HepG2 (cell line): ENCODE data around the gene KRTAP3-1. TPM values are rescaled to one million over a fixed set of nuclear protein-coding genes. Genes with fewer than 3 reads are reported as not detected.
A peak's percentile ranks its signal among the peaks of the same experiment; 100 is the strongest.

Experiments used
- CHCHD3 ChIP-seq: sonication (generic); formaldehyde crosslinking; IDR thresholded peaks from 2 replicates; pipeline ENCODE4 v1.8.0; 2022; ENCODE audit warnings: mild to moderate bottlenecking, missing genetic modification reagents, moderate library complexity
- ELF4 ChIP-seq: sonication (generic); formaldehyde crosslinking; IDR thresholded peaks from 2 replicates; pipeline ENCODE4 v1.5.0; 2020; ENCODE audit warnings: missing genetic modification reagents, mild to moderate bottlenecking, moderate library complexity, borderline replicate concordance
- FOXO1 ChIP-seq: sonication (generic); formaldehyde crosslinking; IDR thresholded peaks from 2 replicates; pipeline ENCODE4 v1.4.0; 2020; ENCODE audit warnings: missing genetic modification reagents
- FOXP1 ChIP-seq, 2 experiments: fragments of 450-650 bp in 1 of 2; IDR thresholded peaks; 2 replicates each; pipeline ENCODE4 v1.6.1; 2017 to 2018; ENCODE audit warnings: antibody characterized with exemption in 1 of 2
- FUBP1 ChIP-seq: sonication (generic); formaldehyde crosslinking; IDR thresholded peaks from 2 replicates; pipeline ENCODE4 v1.5.1; 2020; ENCODE audit warnings: missing genetic modification reagents, mild to moderate bottlenecking, borderline replicate concordance
- KAT8 ChIP-seq: IDR thresholded peaks from 2 replicates; pipeline ENCODE4 v1.6.1; 2016; ENCODE audit warnings: missing genetic modification reagents, missing compliant biosample characterization
- KLF13 ChIP-seq: sonication (generic); formaldehyde crosslinking; IDR thresholded peaks from 2 replicates; pipeline ENCODE4 v1.4.0; 2020; ENCODE audit warnings: mild to moderate bottlenecking, missing genetic modification reagents
- MYPOP ChIP-seq: sonication (generic); formaldehyde crosslinking; IDR thresholded peaks from 2 replicates; pipeline ENCODE4 v1.8.1; 2023; ENCODE audit warnings: mild to moderate bottlenecking, moderate library complexity, missing genetic modification reagents
- NAIF1 ChIP-seq: sonication (generic); formaldehyde crosslinking; IDR thresholded peaks from 2 replicates; pipeline ENCODE4 v1.5.0; 2020; ENCODE audit warnings: mild to moderate bottlenecking, missing genetic modification reagents, borderline replicate concordance
- RARG ChIP-seq: sonication (generic); formaldehyde crosslinking; IDR thresholded peaks from 2 replicates; pipeline ENCODE4 v1.4.0; 2020; ENCODE audit warnings: low read depth, mild to moderate bottlenecking, missing genetic modification reagents
- RFXAP ChIP-seq: sonication (generic); formaldehyde crosslinking; IDR thresholded peaks from 2 replicates; pipeline ENCODE4 v1.4.0; 2020; ENCODE audit warnings: missing genetic modification reagents, borderline replicate concordance
- ZFYVE20 ChIP-seq: sonication (generic); formaldehyde crosslinking; IDR thresholded peaks from 2 replicates; pipeline ENCODE4 v1.8.0; 2023; ENCODE audit warnings: low read depth, mild to moderate bottlenecking, moderate library complexity, missing genetic modification reagents, borderline replicate concordance
- ZNF101 ChIP-seq: sonication (generic); formaldehyde crosslinking; IDR thresholded peaks from 2 replicates; pipeline ENCODE4 v1.4.0; 2020; ENCODE audit warnings: mild to moderate bottlenecking, low read depth, missing genetic modification reagents, borderline replicate concordance
- ZNF24 ChIP-seq: fragments of 450-650 bp; IDR thresholded peaks from 2 replicates; pipeline ENCODE4 v1.6.1; 2017; ENCODE audit warnings: antibody characterized with exemption, mild to moderate bottlenecking
- ZNF263 ChIP-seq: sonication (generic); formaldehyde crosslinking; IDR thresholded peaks from 2 replicates; pipeline ENCODE4 v1.4.0; 2020; ENCODE audit warnings: missing genetic modification reagents
- ZNF296 ChIP-seq: sonication (generic); formaldehyde crosslinking; conservative IDR thresholded peaks from 2 replicates; pipeline ENCODE4 v1.5.0; 2020; ENCODE audit warnings: mild to moderate bottlenecking, missing genetic modification reagents
- ZNF326 ChIP-seq: sonication (generic); formaldehyde crosslinking; IDR thresholded peaks from 2 replicates; pipeline ENCODE4 v1.4.0; 2020; ENCODE audit warnings: missing genetic modification reagents, borderline replicate concordance
- ZNF382 ChIP-seq: sonication (generic); formaldehyde crosslinking; IDR thresholded peaks from 2 replicates; pipeline ENCODE4 v1.5.0; 2020; ENCODE audit warnings: missing genetic modification reagents, mild to moderate bottlenecking, borderline replicate concordance
- ZNF605 ChIP-seq: sonication (generic); formaldehyde crosslinking; IDR thresholded peaks from 2 replicates; pipeline ENCODE4 v1.8.0; 2022; ENCODE audit warnings: mild to moderate bottlenecking, missing genetic modification reagents
- ZNF879 ChIP-seq: sonication (generic); formaldehyde crosslinking; IDR thresholded peaks from 2 replicates; pipeline ENCODE4 v1.8.1; 2023; ENCODE audit warnings: missing genetic modification reagents
- ZSCAN21 ChIP-seq: sonication (generic); formaldehyde crosslinking; IDR thresholded peaks from 2 replicates; pipeline ENCODE4 v1.8.0; 2022; ENCODE audit warnings: mild to moderate bottlenecking, missing genetic modification reagents, moderate library complexity, borderline replicate concordance
- polyA plus RNA-seq, 8 experiments: library from polyadenylated mRNA; depleted of rRNA in 3 of 8; stranded (reverse) in 7 of 8; unstranded in 1 of 8; fragments of >200 nt; fragmentation: Illumina TruSeq in 4 of 8; extraction: Trizol in 4 of 8; gene quantifications; 2 replicates each; pipeline versions ENCODE4 v1.2.1 to v1.2.3, GENCODE V29; 2011 to 2016; ENCODE audit warnings: low read depth in 4 of 8, missing spikeins in 1 of 8, mixed read lengths in 1 of 8; ENCODE audit not compliant: insufficient read depth in 1 of 8
- total RNA-seq, 5 experiments: library from RNA; depleted of rRNA; stranded (reverse); fragments of >200 nt; fragmentation: Illumina TruSeq; extraction: Trizol; gene quantifications; 2 replicates each; pipeline ENCODE4 v1.2.3, GENCODE V29; 2016; ENCODE audit warnings: low read depth in 1 of 5
- TF ChIP-seq, protein P1 (sequence below): sonication (generic); formaldehyde crosslinking; IDR thresholded peaks from 2 replicates; pipeline ENCODE4 v1.9.0; 2022; ENCODE audit warnings: low read depth, missing genetic modification reagents
- TF ChIP-seq, protein P2 (sequence below): sonication (generic); formaldehyde crosslinking; IDR thresholded peaks from 2 replicates; pipeline ENCODE4 v1.9.0; 2021; ENCODE audit warnings: missing genetic modification reagents, borderline replicate concordance
- TF ChIP-seq, protein P3 (sequence below): sonication (generic); formaldehyde crosslinking; conservative IDR thresholded peaks from 2 replicates; pipeline ENCODE4 v1.8.0; 2022; ENCODE audit warnings: missing genetic modification reagents

Gene KRTAP3-1
- total and polyA plus RNA-seq, 2 of the 13 experiments (the other 11 are each of a cell fraction or from before 2014, with no cell fraction given), result 0.29 to 3.7 TPM

DNA sequence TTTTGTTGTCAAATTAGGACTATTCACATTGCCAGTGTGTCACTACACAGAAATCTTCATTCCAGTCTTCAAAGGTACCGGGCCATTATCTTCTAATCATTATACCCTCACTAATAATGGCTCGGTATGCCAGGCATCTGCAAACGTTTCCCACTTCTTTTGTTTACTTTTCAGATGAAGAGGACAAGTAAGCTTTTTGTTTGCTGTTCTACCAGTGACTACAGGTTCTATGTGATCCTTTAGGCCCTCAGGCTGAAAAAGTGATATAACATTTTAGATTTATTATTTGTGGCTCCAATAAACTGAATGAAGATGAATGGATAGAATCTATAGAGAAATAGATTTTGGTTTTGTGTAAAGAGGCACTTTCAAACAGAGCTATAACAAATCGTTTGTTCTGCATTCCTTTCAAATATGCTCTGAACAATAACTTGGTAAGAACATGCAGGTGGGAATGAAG, 403 bp upstream of the KRTAP3-1 start (continued):
- no peak for TF ChIP-seq ZSCAN21 (CRISPR knock-in tag)
- TF ChIP-seq RARG (CRISPR knock-in tag), result no peak
- TF ChIP-seq, protein P1, sequence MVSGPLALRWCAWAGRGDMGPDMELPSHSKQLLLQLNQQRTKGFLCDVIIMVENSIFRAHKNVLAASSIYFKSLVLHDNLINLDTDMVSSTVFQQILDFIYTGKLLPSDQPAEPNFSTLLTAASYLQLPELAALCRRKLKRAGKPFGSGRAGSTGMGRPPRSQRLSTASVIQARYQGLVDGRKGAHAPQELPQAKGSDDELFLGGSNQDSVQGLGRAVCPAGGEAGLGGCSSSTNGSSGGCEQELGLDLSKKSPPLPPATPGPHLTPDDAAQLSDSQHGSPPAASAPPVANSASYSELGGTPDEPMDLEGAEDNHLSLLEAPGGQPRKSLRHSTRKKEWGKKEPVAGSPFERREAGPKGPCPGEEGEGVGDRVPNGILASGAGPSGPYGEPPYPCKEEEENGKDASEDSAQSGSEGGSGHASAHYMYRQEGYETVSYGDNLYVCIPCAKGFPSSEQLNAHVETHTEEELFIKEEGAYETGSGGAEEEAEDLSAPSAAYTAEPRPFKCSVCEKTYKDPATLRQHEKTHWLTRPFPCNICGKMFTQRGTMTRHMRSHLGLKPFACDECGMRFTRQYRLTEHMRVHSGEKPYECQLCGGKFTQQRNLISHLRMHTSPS (CRISPR knock-in tag), result no peak
- no peak for TF ChIP-seq ZNF24
- TF ChIP-seq FOXP1 (IDR thresholded peaks at IDR 0.05), result peak; percentile 85
- peak; percentile 90 for TF ChIP-seq FOXP1 (CRISPR knock-in tag; IDR thresholded peaks at IDR 0.05)
- TF ChIP-seq RFXAP (CRISPR knock-in tag), result no peak
- TF ChIP-seq ZNF326 (CRISPR knock-in tag), result no peak
- TF ChIP-seq, protein P2, sequence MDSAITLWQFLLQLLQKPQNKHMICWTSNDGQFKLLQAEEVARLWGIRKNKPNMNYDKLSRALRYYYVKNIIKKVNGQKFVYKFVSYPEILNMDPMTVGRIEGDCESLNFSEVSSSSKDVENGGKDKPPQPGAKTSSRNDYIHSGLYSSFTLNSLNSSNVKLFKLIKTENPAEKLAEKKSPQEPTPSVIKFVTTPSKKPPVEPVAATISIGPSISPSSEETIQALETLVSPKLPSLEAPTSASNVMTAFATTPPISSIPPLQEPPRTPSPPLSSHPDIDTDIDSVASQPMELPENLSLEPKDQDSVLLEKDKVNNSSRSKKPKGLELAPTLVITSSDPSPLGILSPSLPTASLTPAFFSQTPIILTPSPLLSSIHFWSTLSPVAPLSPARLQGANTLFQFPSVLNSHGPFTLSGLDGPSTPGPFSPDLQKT (CRISPR knock-in tag), result no peak
- no peak for TF ChIP-seq ZNF101
- TF ChIP-seq MYPOP (CRISPR knock-in tag), result no peak
- TF ChIP-seq, protein P3, sequence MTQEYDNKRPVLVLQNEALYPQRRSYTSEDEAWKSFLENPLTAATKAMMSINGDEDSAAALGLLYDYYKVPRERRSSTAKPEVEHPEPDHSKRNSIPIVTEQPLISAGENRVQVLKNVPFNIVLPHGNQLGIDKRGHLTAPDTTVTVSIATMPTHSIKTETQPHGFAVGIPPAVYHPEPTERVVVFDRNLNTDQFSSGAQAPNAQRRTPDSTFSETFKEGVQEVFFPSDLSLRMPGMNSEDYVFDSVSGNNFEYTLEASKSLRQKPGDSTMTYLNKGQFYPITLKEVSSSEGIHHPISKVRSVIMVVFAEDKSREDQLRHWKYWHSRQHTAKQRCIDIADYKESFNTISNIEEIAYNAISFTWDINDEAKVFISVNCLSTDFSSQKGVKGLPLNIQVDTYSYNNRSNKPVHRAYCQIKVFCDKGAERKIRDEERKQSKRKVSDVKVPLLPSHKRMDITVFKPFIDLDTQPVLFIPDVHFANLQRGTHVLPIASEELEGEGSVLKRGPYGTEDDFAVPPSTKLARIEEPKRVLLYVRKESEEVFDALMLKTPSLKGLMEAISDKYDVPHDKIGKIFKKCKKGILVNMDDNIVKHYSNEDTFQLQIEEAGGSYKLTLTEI, result no peak
- no peak for TF ChIP-seq CHCHD3
- no peak for TF ChIP-seq FUBP1 (CRISPR knock-in tag)
- TF ChIP-seq ZNF263 (CRISPR knock-in tag), result no peak
- peak; percentile 71; the same call in 1 of the 2 replicates for TF ChIP-seq FOXO1 (CRISPR knock-in tag)
- peak; percentile 63 for TF ChIP-seq KAT8 (CRISPR knock-in tag)
- no peak for TF ChIP-seq ZNF382
- no peak for TF ChIP-seq ELF4 (CRISPR knock-in tag)
- TF ChIP-seq ZNF879, result no peak
- no peak for TF ChIP-seq NAIF1 (CRISPR knock-in tag)
- TF ChIP-seq ZNF296 (CRISPR knock-in tag), result no peak
- no peak for TF ChIP-seq ZFYVE20 (CRISPR knock-in tag)
- TF ChIP-seq KLF13 (CRISPR knock-in tag), result no peak
- no peak for TF ChIP-seq ZNF605
